PC-9 (cell line): ENCODE measurements around the gene DDOST. TPM values are rescaled to one million over a fixed set of nuclear protein-coding genes. Genes with fewer than 3 reads are reported as not detected.
A peak's percentile ranks its signal among the peaks of the same experiment; 100 is the strongest.

Source experiments
- BruUV-seq: library from RNA; stranded (reverse); fragments of 400-500 nt; replicated peaks from 2 replicates; lab custom pipeline; 2021; lab: Mats Ljungman, UMichigan
- CTCF ChIA-PET: fragments of 300-600 bp; sonication (Branson Sonifier 250); formaldehyde crosslinking; loops from one replicate; lab custom pipeline; 2022; ENCODE audit warnings: antibody characterized with exemption; lab: Charles Lee
- POLR2A ChIA-PET: fragments of 300-600 bp; sonication (Branson Sonifier 250); formaldehyde crosslinking; loops from one replicate; lab custom pipeline; 2022; ENCODE audit warnings: antibody characterized with exemption; ENCODE audit not compliant: unreplicated experiment; lab: Charles Lee
- DNase-seq, 2 experiments: peaks; one replicate each; pipeline versions ENCODE4 v3.0.0 to v3.0.0-alpha.2; 2015 to 2022; ENCODE audit warnings: mixed read lengths in 1 of 2
- H2AFZ ChIP-seq: fragments of 200-600 bp; sonication (generic); 2 replicates; pipeline ENCODE4 v1.8.1; 2017; ENCODE audit warnings: antibody characterized with exemption
- H3F3A ChIP-seq: fragments of 200-600 bp; sonication (generic); 2 replicates; pipeline ENCODE4 v1.8.1; 2017; ENCODE audit warnings: antibody characterized with exemption, mild to moderate bottlenecking, low read depth; ENCODE audit not compliant: insufficient read depth
- H3K27ac ChIP-seq: fragments of 200-600 bp; sonication (generic); 2 replicates; pipeline ENCODE4 v1.6.1; 2016; ENCODE audit warnings: mixed run types
- H3K27me3 ChIP-seq: fragments of 200-600 bp; sonication (generic); 2 replicates; pipeline ENCODE4 v1.6.1; 2016; ENCODE audit warnings: low read depth, mixed run types; ENCODE audit not compliant: insufficient read depth
- H3K36me3 ChIP-seq: fragments of 200-600 bp; sonication (generic); 2 replicates; pipeline ENCODE4 v1.6.1; 2016; ENCODE audit warnings: low read depth, mixed run types
- H3K4me1 ChIP-seq: fragments of 200-600 bp; sonication (generic); replicated peaks from 2 replicates; pipeline ENCODE4 v1.6.1; 2016; ENCODE audit warnings: mixed run types; ENCODE audit not compliant: insufficient read depth
- H3K4me2 ChIP-seq: fragments of 200-600 bp; sonication (generic); 2 replicates; pipeline ENCODE4 v1.6.1; 2017; ENCODE audit warnings: mixed run types
- H3K4me3 ChIP-seq: fragments of 200-600 bp; sonication (generic); 2 replicates; pipeline ENCODE4 v1.6.1; 2016; ENCODE audit warnings: mixed run types
- H3K79me2 ChIP-seq: fragments of 200-600 bp; sonication (generic); 2 replicates; pipeline ENCODE4 v1.6.1; 2017; ENCODE audit warnings: low read depth, mixed run types
- H3K9me2 ChIP-seq: fragments of 200-600 bp; sonication (generic); 2 replicates; pipeline ENCODE4 v1.8.1; 2017; ENCODE audit warnings: mild to moderate bottlenecking; ENCODE audit not compliant: insufficient read depth
- H3K9me3 ChIP-seq: fragments of 200-600 bp; sonication (generic); 2 replicates; pipeline ENCODE4 v1.8.1; 2016; ENCODE audit warnings: low read depth; ENCODE audit not compliant: insufficient read depth
- H4K20me1 ChIP-seq: fragments of 200-600 bp; sonication (generic); 2 replicates; pipeline ENCODE4 v1.8.1; 2017; ENCODE audit not compliant: insufficient read depth
- EZH2 ChIP-seq: fragments of 200-600 bp; sonication (generic); IDR thresholded peaks from 2 replicates; pipeline ENCODE4 v1.8.0; 2017; ENCODE audit warnings: antibody characterized with exemption, low read depth
- intact Hi-C: fragments of 100-400 bp; cut with micrococcal nuclease; formaldehyde crosslinking; loops from one replicate; pipeline ENCODE4 v1.10.0; 2022; ENCODE audit not compliant: unreplicated experiment
- total RNA-seq: library from RNA; stranded (reverse); gene quantifications from 2 replicates; pipeline ENCODE4 v1.2.3, GENCODE V29; 2021
- TF ChIP-seq, protein P1 (sequence below): fragments of 200-600 bp; sonication (generic); conservative IDR thresholded peaks from 2 replicates; pipeline ENCODE4 v1.6.1; 2017; ENCODE audit warnings: mixed run types, antibody characterized with exemption, mild to moderate bottlenecking, moderate library complexity

The DDOST gene
- total RNA-seq, 1 experiment from 2014 or later, result 251 TPM

DNA sequence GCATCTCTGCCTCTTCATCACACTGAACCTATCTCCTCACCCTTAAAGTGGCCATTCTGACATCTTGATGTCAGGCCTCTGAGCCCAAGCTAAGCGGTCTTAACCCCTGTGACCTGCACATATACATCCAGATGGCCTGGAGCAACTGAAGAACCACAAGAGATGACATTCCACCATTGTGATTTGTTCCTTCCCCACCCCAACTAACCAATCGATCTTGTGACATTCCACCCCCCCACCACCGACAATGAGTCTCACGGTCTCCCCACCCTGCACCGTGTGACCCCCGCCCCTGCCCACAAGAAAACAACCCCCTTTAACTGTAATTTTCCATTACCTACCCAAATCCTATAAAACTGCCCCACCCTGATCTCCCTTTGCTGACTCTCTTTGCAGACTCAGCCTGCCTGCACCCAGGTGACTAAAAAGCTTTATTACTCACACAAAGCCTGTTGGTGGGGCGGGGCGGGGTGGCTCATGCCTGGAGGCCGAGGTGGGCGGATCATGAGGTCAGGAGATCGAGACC lies 48.9 kb downstream of the DDOST start:
- H3K27me3 ChIP-seq, result no peaks in the 10 kb centered on the region
- BruUV-seq, result no TSS peak
- H3K9me2 ChIP-seq, result no peaks in the 10 kb centered on the region
- no peaks in the 10 kb centered on the region for H3K36me3 ChIP-seq
- DNase-seq, result peak; percentile 78 to 91
- peaks cover 35% of the 10 kb centered on the region for H3K4me1 ChIP-seq
- H4K20me1 ChIP-seq, result no peaks in the 10 kb centered on the region
- peak overlapping the region; percentile 95 for H3K27ac ChIP-seq
- TF ChIP-seq, protein P1, sequence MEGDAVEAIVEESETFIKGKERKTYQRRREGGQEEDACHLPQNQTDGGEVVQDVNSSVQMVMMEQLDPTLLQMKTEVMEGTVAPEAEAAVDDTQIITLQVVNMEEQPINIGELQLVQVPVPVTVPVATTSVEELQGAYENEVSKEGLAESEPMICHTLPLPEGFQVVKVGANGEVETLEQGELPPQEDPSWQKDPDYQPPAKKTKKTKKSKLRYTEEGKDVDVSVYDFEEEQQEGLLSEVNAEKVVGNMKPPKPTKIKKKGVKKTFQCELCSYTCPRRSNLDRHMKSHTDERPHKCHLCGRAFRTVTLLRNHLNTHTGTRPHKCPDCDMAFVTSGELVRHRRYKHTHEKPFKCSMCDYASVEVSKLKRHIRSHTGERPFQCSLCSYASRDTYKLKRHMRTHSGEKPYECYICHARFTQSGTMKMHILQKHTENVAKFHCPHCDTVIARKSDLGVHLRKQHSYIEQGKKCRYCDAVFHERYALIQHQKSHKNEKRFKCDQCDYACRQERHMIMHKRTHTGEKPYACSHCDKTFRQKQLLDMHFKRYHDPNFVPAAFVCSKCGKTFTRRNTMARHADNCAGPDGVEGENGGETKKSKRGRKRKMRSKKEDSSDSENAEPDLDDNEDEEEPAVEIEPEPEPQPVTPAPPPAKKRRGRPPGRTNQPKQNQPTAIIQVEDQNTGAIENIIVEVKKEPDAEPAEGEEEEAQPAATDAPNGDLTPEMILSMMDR, result no peak
- no peak for TF ChIP-seq EZH2
- ChIA-PET POLR2A (interaction anchor here (2.1 kb wide), 1 partner anchor 24 kb away, joined by 20 read pairs; the partner anchor contains the start of gene CDA), CTCF (no interaction called here)
- H3K9me3 ChIP-seq, result no peaks in the 10 kb centered on the region
- H3K79me2 ChIP-seq, result no peaks in the 10 kb centered on the region
- H3K4me2 ChIP-seq, result peak overlapping the region; percentile 40; the same call in 1 of the 2 replicates
- intact Hi-C loops, result loop anchor here (1.0 to 5.0 kb wide), 4 partner anchors 8 to 35 kb away; partner anchors contain the start of genes CDA and PINK1
- no peak overlapping the region for H2AFZ ChIP-seq
- no peak overlapping the region for H3K4me3 ChIP-seq
- peaks cover 42% of the 10 kb centered on the region for H3F3A ChIP-seq

DNA sequence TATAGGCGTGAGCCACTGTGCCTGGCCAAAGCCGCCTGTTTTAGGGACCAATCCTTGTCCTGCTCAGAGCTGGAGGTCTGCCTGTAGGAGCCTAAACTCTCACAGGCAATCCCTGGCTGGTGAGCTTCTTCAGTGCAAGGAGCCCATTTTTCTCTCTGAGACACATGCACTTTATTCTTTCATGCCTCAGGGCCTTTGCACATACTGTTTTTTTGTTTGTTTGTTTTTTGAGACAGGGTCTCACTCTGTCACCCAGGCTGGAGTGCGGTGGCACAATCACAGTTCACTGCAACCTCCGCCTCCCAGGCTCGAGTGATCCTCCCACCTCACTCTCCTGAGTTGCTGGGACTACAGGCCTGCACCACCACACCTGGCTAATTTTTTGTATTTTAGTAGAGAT lies 49.5 kb downstream of the DDOST start:
- POLR2A ChIA-PET, result no interaction called here
- Histone ChIP-seq H3K27ac (peak overlapping the region; percentile 95), H3K4me2 (no peak overlapping the region), H4K20me1 (no peaks in the 10 kb centered on the region), H3K9me2 (no peaks in the 10 kb centered on the region), H3K79me2 (no peaks in the 10 kb centered on the region), H3K4me3 (no peak overlapping the region), H3F3A (peaks cover 42% of the 10 kb centered on the region), H3K9me3 (no peaks in the 10 kb centered on the region), H3K36me3 (no peaks in the 10 kb centered on the region), H3K4me1 (peaks cover 35% of the 10 kb centered on the region), H3K27me3 (no peaks in the 10 kb centered on the region), H2AFZ (no peak overlapping the region)
- TF ChIP-seq EZH2, result no peak
- TF ChIP-seq, protein P1, result no peak
- no peak for DNase-seq
- CTCF ChIA-PET, result no interaction called here
- BruUV-seq, result TSS peak; percentile 38
- intact Hi-C loops, result loop anchor here (1.0 to 5.0 kb wide), 4 partner anchors 7 to 34 kb away; partner anchors contain the start of genes CDA and PINK1

DNA sequence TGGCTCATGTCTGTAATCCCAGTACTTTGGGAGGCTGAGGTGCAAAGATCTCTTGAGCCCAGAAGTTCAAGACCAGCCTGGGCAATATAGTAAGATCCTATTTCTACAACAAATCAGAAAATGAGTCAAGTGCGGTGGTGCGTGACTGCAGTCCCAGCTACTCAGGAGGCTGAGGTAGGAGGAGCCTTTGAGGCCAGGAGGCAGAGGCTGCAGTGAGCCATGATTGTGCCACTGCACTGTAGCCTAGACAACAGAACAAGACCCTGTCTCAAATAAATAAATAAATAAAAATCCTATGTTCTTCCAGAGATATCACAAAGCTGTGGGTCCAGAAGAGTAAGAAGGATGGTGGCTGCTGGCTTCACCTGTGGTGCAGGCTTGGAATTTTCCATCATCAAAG lies 50.2 kb downstream of the DDOST start:
- ChIA-PET CTCF (no interaction called here), POLR2A (no interaction called here)
- Histone ChIP-seq H2AFZ (no peak overlapping the region), H4K20me1 (no peaks in the 10 kb centered on the region), H3K4me1 (peaks cover 35% of the 10 kb centered on the region), H3K27ac (peak overlapping the region; percentile 44), H3K4me2 (no peak overlapping the region), H3K27me3 (no peaks in the 10 kb centered on the region), H3K4me3 (no peak overlapping the region), H3K9me2 (no peaks in the 10 kb centered on the region), H3K9me3 (no peaks in the 10 kb centered on the region), H3F3A (peaks cover 42% of the 10 kb centered on the region), H3K79me2 (no peaks in the 10 kb centered on the region), H3K36me3 (no peaks in the 10 kb centered on the region)
- BruUV-seq, result no TSS peak
- DNase-seq, result peak in 1 of 2 experiments; percentile 34
- TF ChIP-seq EZH2, result no peak
- TF ChIP-seq, protein P1, result no peak
- intact Hi-C loops, result loop anchor here (5.0 kb wide), 1 partner anchor 34 kb away; no protein-coding TSS in a partner anchor
